Brain microvascular endothelial cell (primary cell): ENCODE data around the gene UMPS.

Experiments used
- DNase-seq: peaks from one replicate; pipeline ENCODE4 v3.0.0-alpha.2; 2020
- H3K27ac ChIP-seq: fragments of 250-450 bp; sonication (Bioruptor Pico); 2 replicates; pipeline ENCODE4 v1.5.1; 2020; ENCODE audit warnings: mild to moderate bottlenecking, moderate library complexity
- H3K27me3 ChIP-seq: fragments of 250-450 bp; sonication (Bioruptor Pico); replicated peaks from 2 replicates; pipeline ENCODE4 v1.5.1; 2020; ENCODE audit warnings: mild to moderate bottlenecking
- H3K36me3 ChIP-seq: fragments of 250-450 bp; sonication (Bioruptor Pico); replicated peaks from 2 replicates; pipeline ENCODE4 v1.5.1; 2020; ENCODE audit warnings: mild to moderate bottlenecking
- H3K4me3 ChIP-seq: 2 replicates; pipeline ENCODE4 v1.5.1; 2011; ENCODE audit warnings: low read depth, mild to moderate bottlenecking, control low read depth, low read length, moderate library complexity
- in situ Hi-C: cut with HindIII; loops from 2 replicates; pipeline ENCODE4 v1.10.0; 2017; ENCODE audit warnings: low sequenced_read_pairs, low pct_ligation_motif_present
- TF ChIP-seq, protein P1 (sequence below): IDR thresholded peaks from 2 replicates; pipeline ENCODE4 v1.5.1; 2011; ENCODE audit warnings: low read depth, mild to moderate bottlenecking, moderate library complexity, low read length, control low read depth, inconsistent platforms; ENCODE audit errors: missing control alignments

Gene UMPS

DNA sequence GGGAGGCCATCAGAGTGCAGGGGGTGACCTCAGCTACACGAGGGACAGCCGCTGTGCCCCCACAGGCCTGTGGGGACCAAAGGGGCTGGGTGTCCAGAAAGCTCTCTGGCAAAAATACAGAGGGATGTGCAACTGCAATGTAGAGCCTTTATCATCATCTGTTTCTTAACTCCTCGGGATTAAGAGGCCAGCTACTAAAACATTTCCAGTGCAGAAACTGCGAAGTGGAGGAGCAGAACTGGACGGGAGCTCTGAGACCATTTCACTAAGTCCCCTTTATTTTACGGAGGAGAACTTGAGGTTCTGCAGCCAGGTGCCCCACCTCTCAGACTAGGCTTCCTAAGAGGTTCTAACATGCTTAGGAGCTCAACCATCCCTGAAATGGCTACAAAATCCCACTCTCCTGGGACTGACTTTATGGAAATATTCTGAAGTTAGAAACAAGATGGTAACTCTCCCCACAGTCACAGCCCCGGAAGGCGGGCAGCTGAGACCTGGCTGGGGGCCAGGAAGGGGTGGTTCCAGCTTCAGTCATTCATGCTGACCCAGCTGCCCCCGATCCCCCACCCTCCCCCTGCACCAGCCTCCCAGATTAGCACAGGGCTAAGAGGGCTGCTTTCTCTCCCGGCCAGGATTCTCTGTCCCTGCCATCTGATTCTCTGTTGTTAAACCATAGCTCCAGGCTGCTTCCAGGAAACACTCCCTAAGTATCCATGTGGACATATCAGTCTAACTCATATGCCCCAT is 40.3 kb downstream of the UMPS start:
- no peak for DNase-seq
- TF ChIP-seq, protein P1, sequence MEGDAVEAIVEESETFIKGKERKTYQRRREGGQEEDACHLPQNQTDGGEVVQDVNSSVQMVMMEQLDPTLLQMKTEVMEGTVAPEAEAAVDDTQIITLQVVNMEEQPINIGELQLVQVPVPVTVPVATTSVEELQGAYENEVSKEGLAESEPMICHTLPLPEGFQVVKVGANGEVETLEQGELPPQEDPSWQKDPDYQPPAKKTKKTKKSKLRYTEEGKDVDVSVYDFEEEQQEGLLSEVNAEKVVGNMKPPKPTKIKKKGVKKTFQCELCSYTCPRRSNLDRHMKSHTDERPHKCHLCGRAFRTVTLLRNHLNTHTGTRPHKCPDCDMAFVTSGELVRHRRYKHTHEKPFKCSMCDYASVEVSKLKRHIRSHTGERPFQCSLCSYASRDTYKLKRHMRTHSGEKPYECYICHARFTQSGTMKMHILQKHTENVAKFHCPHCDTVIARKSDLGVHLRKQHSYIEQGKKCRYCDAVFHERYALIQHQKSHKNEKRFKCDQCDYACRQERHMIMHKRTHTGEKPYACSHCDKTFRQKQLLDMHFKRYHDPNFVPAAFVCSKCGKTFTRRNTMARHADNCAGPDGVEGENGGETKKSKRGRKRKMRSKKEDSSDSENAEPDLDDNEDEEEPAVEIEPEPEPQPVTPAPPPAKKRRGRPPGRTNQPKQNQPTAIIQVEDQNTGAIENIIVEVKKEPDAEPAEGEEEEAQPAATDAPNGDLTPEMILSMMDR, result no peak
- Histone ChIP-seq H3K4me3 (no peak overlapping the region), H3K27me3 (no peaks in the 10 kb centered on the region), H3K27ac (no peak overlapping the region), H3K36me3 (peaks cover 48% of the 10 kb centered on the region)
- in situ Hi-C loops, result loop anchor here (25.0 kb wide), 1 partner anchor 117 kb away; the partner anchor contains the start of gene ITGB5

DNA sequence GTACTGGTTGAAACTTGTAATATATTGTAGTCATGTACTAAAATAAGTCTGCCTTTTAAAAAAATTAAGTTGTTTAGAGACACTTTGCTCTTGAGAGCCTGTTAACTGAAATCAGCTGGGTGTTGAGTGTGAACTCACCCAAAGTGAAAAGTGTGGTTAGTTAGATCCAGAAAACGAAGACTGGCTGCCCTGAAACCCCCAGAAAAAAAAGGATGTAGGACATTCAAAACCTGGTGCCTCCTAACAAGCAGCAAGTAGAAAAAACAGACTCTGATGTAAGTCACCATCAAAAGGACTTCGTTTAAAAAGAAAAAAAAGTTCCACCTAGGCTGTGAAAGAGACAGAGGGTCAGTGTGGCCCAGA is 40.8 kb downstream of the UMPS start:
- no peak overlapping the region for H3K27ac ChIP-seq
- in situ Hi-C loops, result loop anchor here (25.0 kb wide), 1 partner anchor 116 kb away; the partner anchor contains the start of gene ITGB5
- no peak for DNase-seq

DNA sequence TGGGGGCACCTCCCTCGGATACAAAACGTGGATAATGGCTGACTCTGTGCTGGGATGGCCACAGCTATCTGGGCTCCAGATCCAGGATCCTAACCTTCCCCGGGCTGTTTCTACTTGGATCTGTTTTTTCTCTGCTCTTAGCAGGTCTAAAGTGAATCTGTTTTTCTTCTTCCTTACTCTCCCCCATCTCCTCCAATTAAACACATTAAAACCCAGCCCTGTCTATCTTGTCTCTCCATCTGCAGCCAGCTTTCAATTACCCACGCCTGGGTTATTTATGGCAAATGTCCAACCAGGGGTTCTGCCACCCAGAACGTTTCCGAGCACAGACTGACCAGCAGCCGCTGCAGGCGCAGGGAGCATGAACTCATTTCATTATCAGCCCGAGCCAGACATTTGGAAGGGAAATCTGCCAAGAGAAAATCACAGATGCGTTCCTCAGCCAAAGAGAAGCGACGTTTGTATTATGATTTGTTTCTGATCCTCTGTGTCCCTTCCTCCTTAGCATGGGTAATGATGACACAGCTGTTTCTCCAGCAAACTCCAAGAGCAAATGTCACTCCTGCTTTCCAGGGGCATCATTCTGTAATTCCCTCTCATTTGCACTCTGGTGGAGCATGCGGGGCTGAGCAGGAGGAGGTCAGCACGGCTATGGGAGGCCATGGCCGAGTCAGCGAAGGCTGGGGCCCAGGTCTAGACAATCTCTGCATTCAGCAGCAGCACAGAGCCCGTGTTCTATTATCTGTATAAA is 42.0 kb downstream of the UMPS start:
- Histone ChIP-seq H3K27me3 (no peaks in the 10 kb centered on the region), H3K27ac (peak overlapping the region; percentile 54), H3K4me3 (no peak overlapping the region), H3K36me3 (peaks cover 36% of the 10 kb centered on the region)
- DNase-seq, result peak; percentile 68
- TF ChIP-seq, protein P1, result no peak
- in situ Hi-C loops, result loop anchor here (25.0 kb wide), 1 partner anchor 115 kb away; the partner anchor contains the start of gene ITGB5

More for the DNA sequence above, 40.8 kb downstream of the UMPS start:
- Histone ChIP-seq H3K36me3 (peaks cover 46% of the 10 kb centered on the region), H3K27me3 (no peaks in the 10 kb centered on the region), H3K4me3 (no peak overlapping the region)
- TF ChIP-seq, protein P1, result no peak

DNA sequence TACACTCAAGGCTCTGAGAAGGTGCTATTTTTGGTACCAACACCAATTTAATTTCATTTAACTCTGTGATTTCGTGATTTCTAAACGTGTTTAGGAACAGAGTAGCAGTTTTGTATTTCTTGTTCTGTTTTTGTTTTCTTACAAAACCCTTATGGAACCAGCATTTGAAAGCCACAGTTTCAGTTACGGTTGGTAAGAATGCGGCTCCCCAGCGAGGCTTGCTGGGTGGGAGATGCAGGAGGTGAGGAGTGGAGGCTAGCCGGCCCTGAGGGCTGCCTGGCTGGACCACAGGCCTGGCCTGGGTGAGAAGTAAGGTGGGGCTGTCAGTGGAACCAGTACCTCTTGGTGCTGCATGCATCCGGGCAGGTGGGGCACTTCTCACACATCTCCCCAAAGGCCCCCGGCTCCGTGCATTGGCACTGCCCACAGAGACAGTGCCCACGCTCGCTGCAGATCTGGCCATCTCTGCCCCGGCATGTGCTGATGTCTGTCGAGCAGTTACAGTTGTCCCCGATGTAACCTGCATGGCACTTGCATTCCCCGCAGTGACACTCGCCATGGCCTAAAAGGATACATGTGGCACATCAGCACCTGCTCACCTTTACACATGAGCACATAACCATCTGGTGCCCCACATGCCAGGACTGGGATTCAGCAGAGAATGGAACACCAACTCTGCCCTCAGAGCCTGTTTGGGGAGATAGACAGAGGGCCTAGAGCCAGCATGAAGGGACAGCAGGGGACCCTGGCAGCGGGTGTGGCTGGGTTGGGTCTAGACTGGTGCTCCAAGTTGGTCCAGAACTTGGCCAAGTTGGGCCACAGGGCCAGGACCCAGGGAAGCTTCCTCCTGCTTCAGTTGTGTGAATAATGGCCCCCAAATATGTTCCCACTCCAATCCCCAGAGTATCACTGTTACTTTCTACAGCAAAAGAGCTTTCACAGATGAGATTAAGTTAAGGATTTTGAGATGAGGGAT is 43.4 kb downstream of the UMPS start:
- Histone ChIP-seq H3K27me3 (no peaks in the 10 kb centered on the region), H3K27ac (peak overlapping the region; percentile 54), H3K4me3 (no peak overlapping the region), H3K36me3 (peaks cover 31% of the 10 kb centered on the region)
- in situ Hi-C loops, result loop anchor here (25.0 kb wide), 1 partner anchor 114 kb away; the partner anchor contains the start of gene ITGB5
- no peak for DNase-seq
- TF ChIP-seq, protein P1, result no peak

DNA sequence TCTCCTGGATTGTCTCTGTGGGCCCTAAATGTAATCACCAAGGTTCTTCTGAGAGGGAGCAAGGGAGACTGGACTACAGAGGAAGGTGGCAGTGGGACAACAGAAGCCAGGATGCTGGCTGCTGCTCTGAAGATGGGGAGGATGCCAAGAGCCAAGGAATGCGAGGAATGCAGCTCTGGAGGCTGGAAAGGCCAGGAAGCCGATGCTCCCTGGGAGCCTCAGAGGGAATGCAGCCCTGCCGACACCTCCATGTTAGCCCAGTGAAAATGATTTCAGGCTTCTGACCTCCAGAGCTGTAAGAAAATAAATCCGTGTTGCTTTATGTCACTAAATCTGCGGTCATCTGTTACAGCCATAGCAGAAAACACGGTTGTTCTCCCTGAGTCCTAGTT is 44.1 kb downstream of the UMPS start:
- Histone ChIP-seq H3K36me3 (peaks cover 28% of the 10 kb centered on the region), H3K4me3 (no peak overlapping the region), H3K27me3 (no peaks in the 10 kb centered on the region), H3K27ac (peak overlapping the region; percentile 21)
- peak; percentile 40 for DNase-seq
- in situ Hi-C loops, result loop anchor here (25.0 kb wide), 1 partner anchor 113 kb away; the partner anchor contains the start of gene ITGB5
- TF ChIP-seq, protein P1, result no peak
